A549 (cell line): ENCODE results near the gene CACNA1C. TPM values are rescaled to one million over a fixed set of nuclear protein-coding genes. Genes with fewer than 3 reads are reported as not detected.

Source experiments
- ATAC-seq, 2 experiments: fragments of 200-7000 bp in 1 of 2; fragments of >200 bp in 1 of 2; cut with Nextera tagmentation in 1 of 2; cut with Tn5 transposase in 1 of 2; 3 replicates each; pipeline versions ENCODE4 v1.8.0 to v1.9.1; 2018 to 2020; ENCODE audit warnings: mild to moderate bottlenecking in 1 of 2, moderate library complexity in 1 of 2
- CTCF ChIA-PET: fragments of 300-600 bp; sonication (Branson Sonifier 250); formaldehyde crosslinking; extraction: SDS; loops from one replicate; lab custom pipeline; 2021; ENCODE audit warnings: antibody characterized with exemption, inconsistent platforms; lab: Yijun Ruan, JAX
- POLR2A ChIA-PET: fragments of 350-600 bp; formaldehyde crosslinking; extraction: SDS; loops from one replicate; lab custom pipeline; 2021; ENCODE audit warnings: antibody characterized with exemption, inconsistent platforms; lab: Yijun Ruan, JAX
- DNase-seq, 2 experiments: peaks; one replicate each; pipeline versions ENCODE4 v3.0.0 to v3.0.0-alpha.2; 2011 to 2016; ENCODE audit warnings: low read depth in 1 of 2, low spot score in 1 of 2
- FAIRE-seq: peaks from 2 replicates; lab custom pipeline; 2011; peaks lifted over from hg19 to GRCh38; lab: Jason Lieb, UNC
- H3K27ac ChIP-seq, 2 experiments: fragments of >200 bp; sonication (Bioruptor Twin); formaldehyde crosslinking; 3 replicates each; pipeline ENCODE4 v1.5.1; 2016 to 2017
- H3K4me1 ChIP-seq: fragments of >200 bp; sonication (Bioruptor Twin); formaldehyde crosslinking; 3 replicates; pipeline ENCODE4 v1.6.1; 2016
- H3K4me2 ChIP-seq: fragments of >200 bp; sonication (Bioruptor Twin); formaldehyde crosslinking; 3 replicates; pipeline ENCODE4 v1.6.1; 2016
- H3K4me3 ChIP-seq: fragments of >200 bp; sonication (Bioruptor Twin); formaldehyde crosslinking; 3 replicates; pipeline ENCODE4 v1.5.1; 2016
- H3K9me3 ChIP-seq: fragments of >200 bp; sonication (Bioruptor Twin); formaldehyde crosslinking; 3 replicates; pipeline ENCODE4 v1.6.1; 2016
- CBX8 ChIP-seq: fragments of 200-600 bp; sonication (generic); IDR thresholded peaks from 2 replicates; pipeline ENCODE4 v1.6.1; 2016
- EHMT2 ChIP-seq: fragments of 200-600 bp; sonication (generic); IDR thresholded peaks from 2 replicates; pipeline ENCODE4 v1.6.1; 2016; ENCODE audit warnings: antibody characterized with exemption, low read depth, mild to moderate bottlenecking, moderate library complexity
- EP300 ChIP-seq, 2 experiments: fragments of >200 bp; sonication (Bioruptor Twin); formaldehyde crosslinking; IDR thresholded peaks; 2 replicates in 1 of 2; 3 replicates in 1 of 2; pipeline ENCODE4 v1.6.1; 2016 to 2017
- GATA3 ChIP-seq: IDR thresholded peaks from 2 replicates; pipeline ENCODE4 v1.6.1; 2012; ENCODE audit warnings: borderline replicate concordance
- MAFK ChIP-seq: fragments of 450-650 bp; IDR thresholded peaks from 2 replicates; pipeline ENCODE4 v1.6.1; 2014; ENCODE audit not compliant: partially characterized antibody
- MAZ ChIP-seq: fragments of 150-350 bp; IDR thresholded peaks from 2 replicates; pipeline ENCODE4 v1.6.1; 2014; ENCODE audit warnings: antibody characterized with exemption, low read depth, low read length, borderline replicate concordance
- MYC ChIP-seq: IDR thresholded peaks from 2 replicates; pipeline ENCODE4 v1.6.1; 2012; ENCODE audit warnings: mild to moderate bottlenecking, inconsistent platforms, low read length, improper control_type of control experiment, borderline replicate concordance
- NFE2L2 ChIP-seq: fragments of 150-350 bp; conservative IDR thresholded peaks from 2 replicates; pipeline ENCODE4 v1.6.1; 2014; ENCODE audit warnings: low read length
- NR3C1 ChIP-seq: fragments of >200 bp; sonication (Bioruptor Twin); formaldehyde crosslinking; IDR thresholded peaks from 3 replicates; pipeline ENCODE4 v1.6.1; 2017
- POLR2AphosphoS2 ChIP-seq: conservative IDR thresholded peaks from 2 replicates; pipeline ENCODE4 v1.6.1; 2012; ENCODE audit warnings: low read length, improper control_type of control experiment, inconsistent platforms
- RAD21 ChIP-seq, 2 experiments: fragments of >200 bp in 1 of 2; sonication (Bioruptor Twin) in 1 of 2; formaldehyde crosslinking in 1 of 2; IDR thresholded peaks in 1 of 2; conservative IDR thresholded peaks in 1 of 2; 2 replicates in 1 of 2; 3 replicates in 1 of 2; pipeline ENCODE4 v1.6.1; 2012 to 2018; ENCODE audit warnings: inconsistent platforms in 1 of 2
- REST ChIP-seq: fragments of 200-600 bp; sonication (generic); IDR thresholded peaks from 2 replicates; pipeline ENCODE4 v1.6.1; 2016; ENCODE audit warnings: antibody characterized with exemption, mild to moderate bottlenecking, moderate library complexity
- TP53 ChIP-seq: fragments of 250-450 bp; sonication (Bioruptor Pico); IDR thresholded peaks from 2 replicates; pipeline ENCODE4 v1.5.0; 2021; ENCODE audit warnings: mild to moderate bottlenecking, moderate library complexity
- ZC3H11A ChIP-seq: fragments of 450-650 bp; IDR thresholded peaks from 2 replicates; pipeline ENCODE4 v1.6.1; 2014; ENCODE audit warnings: antibody characterized with exemption, mild to moderate bottlenecking
- ZFP36 ChIP-seq: fragments of 450-650 bp; IDR thresholded peaks from 2 replicates; pipeline ENCODE4 v1.6.1; 2014; ENCODE audit warnings: borderline replicate concordance; ENCODE audit not compliant: partially characterized antibody
- WGBS: methylation state at CpG from one replicate; pipeline ENCODE4 v1.1.6; 2017; ENCODE audit errors: missing lambda C conversion rate; 5-methylcytosine and 5-hydroxymethylcytosine counted together
- polyA plus RNA-seq, 4 experiments: library from polyadenylated mRNA; depleted of rRNA in 3 of 4; stranded (reverse); fragments of >200 nt; fragmentation: RNase III in 1 of 4; extraction: RNeasy Plus Mini Kit Qiagen cat#74134 plus additional on column Dnase treatment in 1 of 4; gene quantifications; 2 replicates in 3 of 4; 3 replicates in 1 of 4; pipeline ENCODE4 v1.2.3, GENCODE V29; 2011 to 2017
- TF ChIP-seq, protein P1 (sequence below): fragments of 450-650 bp; IDR thresholded peaks from 2 replicates; pipeline ENCODE4 v1.6.1; 2014; ENCODE audit warnings: antibody characterized with exemption
- TF ChIP-seq, protein P2 (sequence below): IDR thresholded peaks from 2 replicates; pipeline ENCODE4 v1.6.1; 2012

The CACNA1C gene
- polyA plus RNA-seq, 2 of the 4 experiments (the other 2 are of a cell fraction): not detected

GRCh38 chr12:2605301-2605700 is 552.5 kb downstream of the CACNA1C start:
- Histone ChIP-seq H3K4me2 (no peak overlapping the region), H3K27ac (no peak overlapping the region), H3K4me1 (no peaks in the 10 kb centered on the region), H3K4me3 (no peak overlapping the region), H3K9me3 (no peaks in the 10 kb centered on the region)
- DNase-seq: no peak
- FAIRE-seq: no peak
- 25% methylated on average over 8 of the region's 8 CpGs for WGBS
- POLR2A ChIA-PET: no interaction called here
- no peak for TF ChIP-seq RAD21 (conservative IDR thresholded peaks at IDR 0.05 in 1 of 2, IDR thresholded peaks at IDR 0.05 in 1 of 2)
- no peak for TF ChIP-seq REST
- no peak for TF ChIP-seq NFE2L2
- no peak for TF ChIP-seq EP300 (IDR thresholded peaks at IDR 0.05)
- TF ChIP-seq ZC3H11A: no peak
- TF ChIP-seq NR3C1: no peak
- no peak for TF ChIP-seq GATA3
- TF ChIP-seq CBX8: no peak
- TF ChIP-seq ZFP36: no peak
- CTCF ChIA-PET: interaction anchor here (2.3 kb wide), 1 partner anchor 23 kb away, joined by 8 read pairs; no protein-coding TSS in a partner anchor
- no peak for ATAC-seq

DNA sequence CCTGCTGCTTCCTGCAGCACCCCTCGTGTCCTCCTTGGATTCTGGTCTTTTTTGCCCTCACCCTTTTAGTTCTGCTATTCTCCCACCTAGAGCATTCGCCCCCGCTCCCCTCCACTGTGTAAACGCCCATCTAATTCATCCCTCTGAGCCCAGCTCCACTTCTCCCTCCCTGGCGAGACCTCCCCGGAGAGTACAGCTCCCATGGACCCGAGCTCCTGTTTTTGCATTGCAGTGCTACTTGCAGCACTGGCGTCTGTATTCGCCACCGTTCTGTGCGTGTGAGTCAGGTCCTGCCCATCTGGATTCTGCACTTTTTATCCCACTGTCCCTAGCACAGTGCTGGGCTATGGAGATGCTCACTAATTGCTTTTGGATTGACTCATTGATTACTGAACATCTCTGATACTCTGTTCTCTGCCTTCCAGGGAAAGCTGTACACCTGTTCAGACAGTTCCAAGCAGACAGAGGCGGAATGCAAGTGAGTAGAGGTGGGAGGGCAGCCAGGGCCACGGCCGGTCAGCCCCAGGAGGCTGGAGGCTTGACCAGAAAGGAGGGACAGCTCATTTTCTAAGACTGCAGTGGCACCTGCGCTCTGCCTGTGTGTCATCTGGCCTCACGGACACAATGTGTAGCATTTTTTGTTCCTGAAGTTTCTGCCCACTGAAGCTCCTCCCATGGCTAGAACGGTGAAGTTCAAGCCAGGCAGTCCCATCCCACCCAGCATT is 553.6 kb downstream of the CACNA1C start:
- POLR2A ChIA-PET: no interaction called here

DNA sequence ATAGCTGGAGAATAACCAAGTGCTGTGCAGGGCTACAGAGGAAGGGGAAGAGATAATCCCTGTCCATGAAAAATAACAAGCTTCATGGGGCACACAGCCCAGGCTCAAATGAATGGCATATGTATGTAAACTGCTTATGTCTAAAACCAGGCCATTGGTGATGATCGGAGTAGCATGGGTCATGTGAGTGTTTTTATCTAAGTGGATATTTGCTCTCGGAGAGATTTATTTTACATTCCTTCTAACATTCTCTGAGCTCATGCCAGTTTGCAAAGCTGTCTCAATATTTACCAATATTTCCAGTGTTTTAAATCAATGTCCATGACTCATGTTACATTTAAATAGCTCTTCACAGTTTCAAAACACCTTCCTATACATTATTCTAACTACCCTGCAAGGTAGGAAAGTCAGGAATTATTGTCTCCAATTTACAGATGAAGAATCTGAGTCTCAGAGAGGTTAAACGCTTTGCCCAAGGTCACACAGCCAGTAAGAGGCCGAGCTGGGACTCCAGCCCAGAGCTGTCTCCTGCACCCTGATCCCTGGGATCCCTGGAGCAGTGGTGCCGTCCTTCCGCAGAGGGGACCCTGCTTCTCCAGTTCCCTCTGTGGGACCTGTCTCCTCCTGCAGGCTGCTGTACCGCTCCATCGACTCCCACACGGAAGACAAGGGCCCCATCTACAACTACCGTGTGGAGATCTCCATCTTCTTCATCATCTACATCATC is 555.3 kb downstream of the CACNA1C start:
- H3K9me3 ChIP-seq: no peaks in the 10 kb centered on the region
- H3K27ac ChIP-seq: no peak overlapping the region
- no peaks in the 10 kb centered on the region; the same call in 2 of the 3 replicates for H3K4me1 ChIP-seq
- no peak for ATAC-seq
- no peak overlapping the region for H3K4me3 ChIP-seq
- ChIA-PET POLR2A (no interaction called here), CTCF (interaction anchor here (1.4 kb wide), 1 partner anchor 24 kb away, joined by 11 read pairs; no protein-coding TSS in a partner anchor)
- WGBS: 40% methylated on average over 10 of the region's 10 CpGs
- TF ChIP-seq EHMT2: no peak
- TF ChIP-seq MAFK: no peak
- no peak for DNase-seq
- no peak for FAIRE-seq
- H3K4me2 ChIP-seq: no peak overlapping the region

More for the DNA sequence above, 553.6 kb downstream of the CACNA1C start:
- Histone ChIP-seq H3K27ac (no peak overlapping the region), H3K9me3 (no peaks in the 10 kb centered on the region), H3K4me1 (no peaks in the 10 kb centered on the region), H3K4me2 (no peak overlapping the region), H3K4me3 (no peak overlapping the region)
- 22% methylated on average over 17 of the region's 17 CpGs for WGBS
- no peak for TF ChIP-seq GATA3
- TF ChIP-seq MAZ: no peak
- no peak for TF ChIP-seq MYC
- CTCF ChIA-PET: interaction anchor here (2.3 kb wide), 1 partner anchor 24 kb away, joined by 8 read pairs; no protein-coding TSS in a partner anchor
- no peak for ATAC-seq
- DNase-seq: no peak
- no peak for FAIRE-seq

DNA sequence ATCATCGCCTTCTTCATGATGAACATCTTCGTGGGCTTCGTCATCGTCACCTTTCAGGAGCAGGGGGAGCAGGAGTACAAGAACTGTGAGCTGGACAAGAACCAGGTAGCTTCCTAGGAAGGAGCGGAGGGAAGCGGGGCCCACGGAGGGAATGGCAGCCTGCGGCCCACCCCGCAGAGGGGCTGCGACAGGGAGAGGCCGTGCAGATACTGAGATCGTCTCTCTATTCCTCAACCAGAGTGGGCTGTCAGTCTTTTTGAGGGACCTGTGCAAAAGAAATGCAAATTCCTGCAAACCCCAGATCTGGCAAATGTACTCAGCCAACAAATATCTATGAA is 555.8 kb downstream of the CACNA1C start:
- DNase-seq (no peak), ATAC-seq (no peak), FAIRE-seq (no peak)
- Histone ChIP-seq H3K4me2 (no peak overlapping the region), H3K4me3 (no peak overlapping the region), H3K9me3 (no peaks in the 10 kb centered on the region), H3K27ac (no peak overlapping the region), H3K4me1 (peaks cover 5% of the 10 kb centered on the region)
- WGBS: 48% methylated on average over 12 of the region's 12 CpGs
- TF ChIP-seq CBX8 (no peak), POLR2AphosphoS2 (no peak), TP53 (CRISPR knock-in tag) (no peak), MAFK (no peak), MAZ (no peak)
- TF ChIP-seq, protein P1, sequence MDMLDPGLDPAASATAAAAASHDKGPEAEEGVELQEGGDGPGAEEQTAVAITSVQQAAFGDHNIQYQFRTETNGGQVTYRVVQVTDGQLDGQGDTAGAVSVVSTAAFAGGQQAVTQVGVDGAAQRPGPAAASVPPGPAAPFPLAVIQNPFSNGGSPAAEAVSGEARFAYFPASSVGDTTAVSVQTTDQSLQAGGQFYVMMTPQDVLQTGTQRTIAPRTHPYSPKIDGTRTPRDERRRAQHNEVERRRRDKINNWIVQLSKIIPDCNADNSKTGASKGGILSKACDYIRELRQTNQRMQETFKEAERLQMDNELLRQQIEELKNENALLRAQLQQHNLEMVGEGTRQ: no peak
- TF ChIP-seq, protein P2, sequence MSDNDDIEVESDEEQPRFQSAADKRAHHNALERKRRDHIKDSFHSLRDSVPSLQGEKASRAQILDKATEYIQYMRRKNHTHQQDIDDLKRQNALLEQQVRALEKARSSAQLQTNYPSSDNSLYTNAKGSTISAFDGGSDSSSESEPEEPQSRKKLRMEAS: no peak
- CTCF ChIA-PET: interaction anchor here (1.4 kb wide), 1 partner anchor 25 kb away, joined by 11 read pairs; no protein-coding TSS in a partner anchor
- POLR2A ChIA-PET: no interaction called here
